Fibroblast of lung (primary cell): Measurements from ENCODE around the gene TRIM54.

Source experiments
- EZH2 ChIP-seq: IDR thresholded peaks from 2 replicates; pipeline ENCODE4 v1.5.1; 2012; ENCODE audit warnings: low read length, control low read depth, mild to moderate bottlenecking; ENCODE audit errors: missing control alignments
- TF ChIP-seq, protein P1 (sequence below), 2 donors: IDR thresholded peaks in 1 of 2; conservative IDR thresholded peaks in 1 of 2; 1 replicate in 1 of 2; 2 replicates in 1 of 2; pipeline ENCODE4 v1.5.1; 2011 to 2012; ENCODE audit warnings: low read length in 2 of 2, control low read depth in 1 of 2, inconsistent platforms in 1 of 2, low read depth in 1 of 2, mild to moderate bottlenecking in 1 of 2

DNA sequence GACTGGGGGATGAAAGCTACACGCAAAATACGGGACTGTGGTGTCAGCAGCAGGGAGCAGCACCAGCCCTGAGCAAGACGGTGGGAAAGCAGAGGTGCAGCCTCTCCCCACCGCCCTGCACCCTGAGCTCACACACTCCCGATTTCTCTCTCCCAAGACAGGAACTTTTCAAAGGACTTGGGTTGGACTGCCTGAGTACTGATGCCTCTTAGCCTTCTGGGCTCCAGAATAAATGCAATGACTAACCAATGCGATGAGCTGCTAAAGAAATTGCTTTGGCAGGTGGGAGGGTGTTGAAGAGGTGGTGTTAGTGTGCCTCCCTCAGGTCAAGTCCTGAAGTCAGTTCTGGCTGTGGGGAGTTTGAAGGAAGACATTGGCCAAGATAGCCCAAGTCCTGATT is 9.6 kb downstream of the TRIM54 start:
- TF ChIP-seq EZH2: no peak
- TF ChIP-seq, protein P1, sequence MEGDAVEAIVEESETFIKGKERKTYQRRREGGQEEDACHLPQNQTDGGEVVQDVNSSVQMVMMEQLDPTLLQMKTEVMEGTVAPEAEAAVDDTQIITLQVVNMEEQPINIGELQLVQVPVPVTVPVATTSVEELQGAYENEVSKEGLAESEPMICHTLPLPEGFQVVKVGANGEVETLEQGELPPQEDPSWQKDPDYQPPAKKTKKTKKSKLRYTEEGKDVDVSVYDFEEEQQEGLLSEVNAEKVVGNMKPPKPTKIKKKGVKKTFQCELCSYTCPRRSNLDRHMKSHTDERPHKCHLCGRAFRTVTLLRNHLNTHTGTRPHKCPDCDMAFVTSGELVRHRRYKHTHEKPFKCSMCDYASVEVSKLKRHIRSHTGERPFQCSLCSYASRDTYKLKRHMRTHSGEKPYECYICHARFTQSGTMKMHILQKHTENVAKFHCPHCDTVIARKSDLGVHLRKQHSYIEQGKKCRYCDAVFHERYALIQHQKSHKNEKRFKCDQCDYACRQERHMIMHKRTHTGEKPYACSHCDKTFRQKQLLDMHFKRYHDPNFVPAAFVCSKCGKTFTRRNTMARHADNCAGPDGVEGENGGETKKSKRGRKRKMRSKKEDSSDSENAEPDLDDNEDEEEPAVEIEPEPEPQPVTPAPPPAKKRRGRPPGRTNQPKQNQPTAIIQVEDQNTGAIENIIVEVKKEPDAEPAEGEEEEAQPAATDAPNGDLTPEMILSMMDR (conservative IDR thresholded peaks at IDR 0.05 in 1 of 2, IDR thresholded peaks at IDR 0.05 in 1 of 2; ENCODE audit: low read depth in 1 of 2, low read length in 2 of 2): peak in 1 of 2 donors; percentile 1
